HCT116 (cell line): ENCODE results near the gene RNASE8. TPM values are rescaled to one million over a fixed set of nuclear protein-coding genes. Genes with fewer than 3 reads are reported as not detected.

ENCODE experiments used
- ATAC-seq: fragments of 200-7000 bp; cut with Tn5 transposase; 2 replicates; pipeline ENCODE4 v1.9.1; 2020; ENCODE audit warnings: mild to moderate bottlenecking, moderate library complexity
- BruUV-seq: library from RNA; stranded (reverse); fragments of 400-500 nt; replicated peaks from 2 replicates; lab custom pipeline; 2021; lab: Mats Ljungman, UMichigan
- CTCF ChIA-PET: fragments of 300-600 bp; sonication (Branson Sonifier 250); formaldehyde crosslinking; loops from one replicate; lab custom pipeline; 2021; ENCODE audit warnings: antibody characterized with exemption; lab: Charles Lee
- POLR2A ChIA-PET: fragments of 300-600, 350-600 bp; sonication (Branson Sonifier 250); formaldehyde crosslinking; loops from one replicate; lab custom pipeline; 2021; ENCODE audit warnings: antibody characterized with exemption; lab: Charles Lee
- RAD21 ChIA-PET, 2 experiments: fragments of 300-600 bp; sonication (Branson Sonifier 250); formaldehyde crosslinking; loops; one replicate each; lab custom pipeline; 2023; ENCODE audit warnings: low total read pairs in 2 of 2; ENCODE audit not compliant: uncharacterized antibody in 2 of 2, unreplicated experiment in 2 of 2, low non-redundant PET in 1 of 2; lab: Charles Lee
- DNase-seq: peaks from one replicate; pipeline ENCODE4 v3.0.0-alpha.2; 2010; ENCODE audit warnings: low read depth, low spot score
- H2AFZ ChIP-seq: fragments of 200-600 bp; shearing (Covaris generic), sonication (generic); 2 replicates; pipeline ENCODE4 v1.6.1; 2017; ENCODE audit warnings: low read depth, mixed run types, mixed read lengths, antibody characterized with exemption, low read length; ENCODE audit not compliant: poor library complexity, severe bottlenecking
- H3K27ac ChIP-seq: 2 replicates; pipeline ENCODE4 v1.5.1; 2012; ENCODE audit warnings: low read depth, low read length
- H3K27me3 ChIP-seq: fragments of 200-600 bp; sonication (generic); 2 replicates; pipeline ENCODE4 v1.6.1; 2016; ENCODE audit warnings: mixed run types, low read length, mixed read lengths; ENCODE audit not compliant: insufficient read depth
- H3K36me3 ChIP-seq, 2 experiments: fragments of 200-500 bp in 1 of 2; fragments of 200-600 bp in 1 of 2; sonication (Bioruptor generic) in 1 of 2; sonication (generic) in 1 of 2; 2 replicates each; pipeline versions ENCODE4 v1.5.1 to v1.6.1; 2014 to 2016; ENCODE audit warnings: low read length in 2 of 2, inconsistent platforms in 1 of 2, mixed read lengths in 1 of 2, mixed run types in 1 of 2; ENCODE audit not compliant: insufficient read depth in 2 of 2, control insufficient read depth in 1 of 2
- H3K4me1 ChIP-seq, 2 experiments: fragments of 200-600 bp in 1 of 2; sonication (generic) in 1 of 2; 2 replicates each; pipeline versions ENCODE4 v1.5.1 to v1.6.1; 2012 to 2017; ENCODE audit warnings: low read length in 2 of 2, inconsistent platforms in 1 of 2, mild to moderate bottlenecking in 1 of 2, mixed read lengths in 1 of 2, mixed run types in 1 of 2, moderate library complexity in 1 of 2; ENCODE audit not compliant: insufficient read depth in 2 of 2, control insufficient read depth in 1 of 2
- H3K4me2 ChIP-seq: fragments of 200-600 bp; sonication (generic); 2 replicates; pipeline ENCODE4 v1.6.1; 2017; ENCODE audit warnings: mixed run types, low read length, mixed read lengths
- H3K4me3 ChIP-seq, 2 experiments: fragments of 200-600 bp in 1 of 2; sonication (generic) in 1 of 2; replicated peaks in 1 of 2; 2 replicates each; pipeline ENCODE4 v1.5.1; 2011 to 2016; ENCODE audit warnings: low read length in 2 of 2, control low read depth in 1 of 2, low read depth in 1 of 2, mild to moderate bottlenecking in 1 of 2, mixed read lengths in 1 of 2, mixed run types in 1 of 2
- H3K79me2 ChIP-seq: fragments of 200-600 bp; sonication (generic); 2 replicates; pipeline ENCODE4 v1.6.1; 2017; ENCODE audit warnings: mild to moderate bottlenecking, mixed run types, low read length, moderate library complexity, mixed read lengths; ENCODE audit not compliant: insufficient read depth
- H3K9ac ChIP-seq: fragments of 200-600 bp; sonication (generic); 2 replicates; pipeline ENCODE4 v1.6.1; 2016; ENCODE audit warnings: low read length, mixed read lengths
- H3K9me2 ChIP-seq: fragments of 200-600 bp; sonication (generic), shearing (Covaris generic); 2 replicates; pipeline ENCODE4 v1.6.1; 2017; ENCODE audit warnings: mixed run types, mild to moderate bottlenecking, moderate library complexity; ENCODE audit not compliant: insufficient read depth
- H3K9me3 ChIP-seq, 2 experiments: fragments of 200-500 bp in 1 of 2; fragments of 200-600 bp in 1 of 2; sonication (Bioruptor generic) in 1 of 2; sonication (generic) in 1 of 2; 2 replicates each; pipeline ENCODE4 v1.6.1; 2014 to 2017; ENCODE audit warnings: low read length in 2 of 2, mixed read lengths in 2 of 2, inconsistent platforms in 1 of 2, low read depth in 1 of 2, mild to moderate bottlenecking in 1 of 2, mixed run types in 1 of 2, moderate library complexity in 1 of 2; ENCODE audit not compliant: control insufficient read depth in 1 of 2, insufficient read depth in 1 of 2
- H4K20me1 ChIP-seq: fragments of 200-600 bp; sonication (generic), shearing (Covaris generic); 2 replicates; pipeline ENCODE4 v1.6.1; 2017; ENCODE audit warnings: mixed run types, mild to moderate bottlenecking, moderate library complexity; ENCODE audit not compliant: insufficient read depth
- ATF3 ChIP-seq: IDR thresholded peaks from 2 replicates; pipeline ENCODE4 v1.6.1; 2012
- CEBPB ChIP-seq: IDR thresholded peaks from 2 replicates; pipeline ENCODE4 v1.6.1; 2012; ENCODE audit warnings: low read depth
- CTCF ChIP-seq, 3 experiments: fragments of 200-600 bp in 1 of 3; sonication (generic) in 1 of 3; IDR thresholded peaks in 2 of 3; conservative IDR thresholded peaks in 1 of 3; 2 replicates each; pipeline ENCODE4 v1.5.1; 2012 to 2017; ENCODE audit warnings: low read depth in 2 of 3, low read length in 2 of 3, antibody characterized with exemption in 1 of 3, borderline replicate concordance in 1 of 3, control low read depth in 1 of 3, mild to moderate bottlenecking in 1 of 3, mixed read lengths in 1 of 3, mixed run types in 1 of 3, moderate library complexity in 1 of 3; ENCODE audit not compliant: insufficient read depth in 1 of 3
- EGR1 ChIP-seq: IDR thresholded peaks from 2 replicates; pipeline ENCODE4 v1.6.1; 2012; ENCODE audit warnings: low read depth
- EZH2 ChIP-seq: fragments of 200-600 bp; sonication (generic); IDR thresholded peaks from 2 replicates; pipeline ENCODE4 v1.6.1; 2017; ENCODE audit warnings: antibody characterized with exemption, mixed run types
- JUND ChIP-seq: IDR thresholded peaks from 2 replicates; pipeline ENCODE4 v1.6.1; 2012
- MAX ChIP-seq: IDR thresholded peaks from 2 replicates; pipeline ENCODE4 v1.6.1; 2012
- POLR2A ChIP-seq: IDR thresholded peaks from 2 replicates; pipeline ENCODE4 v1.7.0; 2011; ENCODE audit warnings: borderline replicate concordance; ENCODE audit not compliant: insufficient read depth, insufficient read length; ENCODE audit errors: extremely low read depth
- POLR2AphosphoS5 ChIP-seq: IDR thresholded peaks from 2 replicates; pipeline ENCODE4 v1.6.1; 2011; ENCODE audit warnings: mild to moderate bottlenecking, low read depth, low read length, moderate library complexity
- RAD21 ChIP-seq: IDR thresholded peaks from 2 replicates; pipeline ENCODE4 v1.6.1; 2012; ENCODE audit warnings: low read depth, mild to moderate bottlenecking
- SIN3A ChIP-seq: IDR thresholded peaks from 2 replicates; pipeline ENCODE4 v1.6.1; 2012; ENCODE audit warnings: low read depth
- SRF ChIP-seq: IDR thresholded peaks from 2 replicates; pipeline ENCODE4 v1.6.1; 2012; ENCODE audit warnings: low read depth
- YY1 ChIP-seq: IDR thresholded peaks from 2 replicates; pipeline ENCODE4 v1.6.1; 2011; ENCODE audit warnings: low read length, low read depth, moderate library complexity, mild to moderate bottlenecking; ENCODE audit not compliant: insufficient replicate concordance; ENCODE audit errors: extremely low read depth
- ZBTB33 ChIP-seq: IDR thresholded peaks from 2 replicates; pipeline ENCODE4 v1.6.1; 2011; ENCODE audit warnings: mild to moderate bottlenecking, low read length, moderate library complexity; ENCODE audit not compliant: insufficient replicate concordance; ENCODE audit errors: extremely low read depth
- ZFX ChIP-seq: fragments of 450-650 bp; IDR thresholded peaks from 2 replicates; pipeline ENCODE4 v1.6.1; 2017
- ZNF274 ChIP-seq: fragments of 200-500 bp; sonication (Bioruptor generic); IDR thresholded peaks from 2 replicates; pipeline ENCODE4 v1.6.1; 2014; ENCODE audit warnings: mild to moderate bottlenecking, low read depth, low read length, inconsistent platforms
- intact Hi-C: fragments of 100-400 bp; cut with micrococcal nuclease; formaldehyde crosslinking; loops from 2 replicates; pipeline ENCODE4 v1.10.0; 2022
- total RNA-seq: library from RNA; stranded (reverse); gene quantifications from one replicate; pipeline ENCODE4 v1.2.1, GENCODE V29; 2021; ENCODE audit not compliant: unreplicated experiment

RNASE8 gene
- total RNA-seq, 1 experiment from 2014 or later = not detected

- Histone ChIP-seq H3K27ac (no peak overlapping the region), H3K9ac (no peak overlapping the region), H3K4me1 (peaks cover 14 to 21% of the 10 kb centered on the region in 2 experiments; a peak in 3 of 4 replicates), H3K36me3 (no peaks in the 10 kb centered on the region), H4K20me1 (no peaks in the 10 kb centered on the region), H2AFZ (no peak overlapping the region), H3K79me2 (no peaks in the 10 kb centered on the region), H3K4me2 (no peak overlapping the region), H3K4me3 (no peak overlapping the region), H3K27me3 (no peaks in the 10 kb centered on the region), H3K9me2 (no peaks in the 10 kb centered on the region), H3K9me3 (no peaks in the 10 kb centered on the region)
- ATAC-seq (no peak), DNase-seq (no peak)
- BruUV-seq = no TSS peak
- intact Hi-C loops = no loop called here
- ChIA-PET CTCF (no interaction called here), POLR2A (no interaction called here), RAD21 (no interaction called here)
- TF ChIP-seq ZBTB33 (no peak), ZNF274 (no peak), ZFX (no peak), RAD21 (no peak)
Measured at GRCh38 chr14:21026274-21026987, 31.2 kb upstream of the RNASE8 start.

- no peaks in the 10 kb centered on the region for H3K9me3 ChIP-seq
- no peaks in the 10 kb centered on the region for H3K27me3 ChIP-seq
- H3K36me3 ChIP-seq = no peaks in the 10 kb centered on the region
- ChIA-PET RAD21 (no interaction called here), CTCF (interaction anchor here (1.8 kb wide), 1 partner anchor 13 kb away, joined by 6 read pairs; no protein-coding TSS in a partner anchor), POLR2A (no interaction called here)
- DNase-seq (no peak), ATAC-seq (no peak)
- no peak overlapping the region for H3K4me3 ChIP-seq
- H4K20me1 ChIP-seq = no peaks in the 10 kb centered on the region
- H3K9me2 ChIP-seq = no peaks in the 10 kb centered on the region
- H3K9ac ChIP-seq = no peak overlapping the region
- TF ChIP-seq CTCF (IDR thresholded peaks at IDR 0.05 in 2 of 3, conservative IDR thresholded peaks at IDR 0.05 in 1 of 3; ENCODE audit: borderline replicate concordance in 1 of 3, insufficient read depth in 1 of 3, low read depth in 2 of 3, low read length in 2 of 3) = no peak
- TF ChIP-seq SRF = no peak
- no peak for TF ChIP-seq YY1
- no peak for TF ChIP-seq POLR2A
- no peak for TF ChIP-seq EZH2
- no peak for TF ChIP-seq POLR2AphosphoS5
- no peak for TF ChIP-seq ATF3
- no peak for TF ChIP-seq JUND
- no peak for TF ChIP-seq SIN3A
- TF ChIP-seq CEBPB = no peak
- no peak for TF ChIP-seq RAD21
- no peak for TF ChIP-seq EGR1
- no peak for TF ChIP-seq MAX
- TF ChIP-seq ZFX = no peak
- no TSS peak for BruUV-seq
- H3K4me1 ChIP-seq = peaks cover 14 to 21% of the 10 kb centered on the region in 2 experiments; a peak in 3 of 4 replicates
- H3K27ac ChIP-seq = no peak overlapping the region
- intact Hi-C loops = no loop called here
- H3K79me2 ChIP-seq = no peaks in the 10 kb centered on the region
- H2AFZ ChIP-seq = no peak overlapping the region
- H3K4me2 ChIP-seq = no peak overlapping the region
Measured at GRCh38 chr14:21026988-21027315, 30.7 kb upstream of the RNASE8 start.
